ENCODE data around the gene CCDC9. TPM values are rescaled to one million over a fixed set of nuclear protein-coding genes. Genes with fewer than 3 reads are reported as not detected.

Gene CCDC9
- total and polyA plus RNA-seq, 2 experiments from 2014 or later: 14.5 to 15.0 TPM

DNA sequence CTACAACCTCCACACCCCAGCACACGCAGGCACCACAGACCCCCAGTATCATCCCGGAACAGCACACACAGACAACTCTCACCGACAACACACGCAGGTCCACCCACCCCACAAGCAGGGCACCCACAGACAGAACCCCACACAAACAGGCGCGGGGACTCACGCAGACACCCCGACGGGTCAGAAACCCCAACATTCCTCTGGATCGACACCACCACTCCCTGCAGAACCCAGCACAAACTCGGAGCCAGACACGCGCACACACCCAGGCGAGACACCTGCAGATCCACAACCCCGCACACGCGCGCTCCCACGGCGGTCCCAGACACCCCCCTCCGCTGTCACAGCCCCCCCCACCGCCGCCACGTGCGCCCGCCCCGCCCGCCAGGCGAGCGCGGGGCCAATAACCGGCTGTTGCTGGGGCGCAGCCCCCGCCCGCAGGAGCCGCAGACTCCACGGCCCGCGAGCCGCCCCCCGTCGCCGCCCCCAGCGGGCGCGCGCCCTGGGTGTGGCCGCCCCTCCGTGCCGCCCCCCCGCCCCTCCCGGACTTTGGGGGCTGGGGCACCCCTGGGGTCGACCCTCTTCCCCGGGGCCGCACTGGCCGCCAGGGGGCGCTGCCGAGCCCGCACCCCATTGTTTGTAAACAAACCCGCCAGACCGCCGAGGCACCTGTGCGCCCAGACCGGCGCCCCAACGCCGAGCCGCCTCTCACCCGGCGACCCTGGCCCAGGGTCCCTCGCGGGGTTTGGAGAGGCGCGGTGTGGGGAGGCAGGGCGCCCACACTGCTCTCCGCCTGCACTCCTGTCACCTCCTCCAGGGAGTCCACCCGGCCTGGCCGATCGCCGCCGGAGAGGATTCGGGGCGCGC is 26.0 kb upstream of the CCDC9 start:
- DNase-seq (ENCODE audit: low spot score) (peak; percentile 76), ATAC-seq (peak; percentile 1; the same call in 2 of the 3 replicates)
- Mint-ChIP-seq H3K27me3 (ENCODE audit: insufficient read depth, low read depth, poor library complexity) (peaks cover 25% of the 10 kb centered on the region), H3K36me3 (ENCODE audit: low read depth) (peaks cover 5% of the 10 kb centered on the region), H3K4me1 (peaks cover 22% of the 10 kb centered on the region), H3K27ac (no peak overlapping the region), H3K4me3 (peak overlapping the region; percentile 53; the same call in 2 of the 3 replicates), H3K9me3 (peaks cover 1% of the 10 kb centered on the region; the same call in 1 of the 3 replicates)
- Histone ChIP-seq H3F3A (replicated peaks; ENCODE audit: low read depth) (peaks cover 30% of the 10 kb centered on the region), H3K27ac (ENCODE audit: low read depth) (no peak overlapping the region), H3K4me3 (peak overlapping the region; percentile 96), H3K4me2 (peak overlapping the region; percentile 95), H3K27me3 (ENCODE audit: insufficient read depth) (peaks cover 11% of the 10 kb centered on the region), H2AFZ (no peak overlapping the region), H3K79me2 (replicated peaks; ENCODE audit: insufficient read depth) (peaks cover 24% of the 10 kb centered on the region), H4K20me1 (replicated peaks; ENCODE audit: insufficient read depth) (no peaks in the 10 kb centered on the region; the same call in 1 of the 2 replicates), H3K4me1 (ENCODE audit: insufficient read depth) (peaks cover 37% of the 10 kb centered on the region), H3K9me2 (ENCODE audit: insufficient read depth) (no peaks in the 10 kb centered on the region), H3K36me3 (ENCODE audit: insufficient read depth) (no peaks in the 10 kb centered on the region; the same call in 1 of the 2 replicates)
- TF ChIP-seq, protein P1, sequence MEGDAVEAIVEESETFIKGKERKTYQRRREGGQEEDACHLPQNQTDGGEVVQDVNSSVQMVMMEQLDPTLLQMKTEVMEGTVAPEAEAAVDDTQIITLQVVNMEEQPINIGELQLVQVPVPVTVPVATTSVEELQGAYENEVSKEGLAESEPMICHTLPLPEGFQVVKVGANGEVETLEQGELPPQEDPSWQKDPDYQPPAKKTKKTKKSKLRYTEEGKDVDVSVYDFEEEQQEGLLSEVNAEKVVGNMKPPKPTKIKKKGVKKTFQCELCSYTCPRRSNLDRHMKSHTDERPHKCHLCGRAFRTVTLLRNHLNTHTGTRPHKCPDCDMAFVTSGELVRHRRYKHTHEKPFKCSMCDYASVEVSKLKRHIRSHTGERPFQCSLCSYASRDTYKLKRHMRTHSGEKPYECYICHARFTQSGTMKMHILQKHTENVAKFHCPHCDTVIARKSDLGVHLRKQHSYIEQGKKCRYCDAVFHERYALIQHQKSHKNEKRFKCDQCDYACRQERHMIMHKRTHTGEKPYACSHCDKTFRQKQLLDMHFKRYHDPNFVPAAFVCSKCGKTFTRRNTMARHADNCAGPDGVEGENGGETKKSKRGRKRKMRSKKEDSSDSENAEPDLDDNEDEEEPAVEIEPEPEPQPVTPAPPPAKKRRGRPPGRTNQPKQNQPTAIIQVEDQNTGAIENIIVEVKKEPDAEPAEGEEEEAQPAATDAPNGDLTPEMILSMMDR (conservative IDR thresholded peaks at IDR 0.05; ENCODE audit: low read depth in 2 of 2): peak; percentile 57 to 76
- TF ChIP-seq CREB1 (CRISPR knock-in tag; IDR thresholded peaks at IDR 0.05; ENCODE audit: low read depth) (no peak), POLR2AphosphoS5 (IDR thresholded peaks at IDR 0.05; ENCODE audit: low read depth) (0 out of 2 replicates have a peak, but pooled peaks have one; percentile 7)
- TF ChIP-seq, protein P2, sequence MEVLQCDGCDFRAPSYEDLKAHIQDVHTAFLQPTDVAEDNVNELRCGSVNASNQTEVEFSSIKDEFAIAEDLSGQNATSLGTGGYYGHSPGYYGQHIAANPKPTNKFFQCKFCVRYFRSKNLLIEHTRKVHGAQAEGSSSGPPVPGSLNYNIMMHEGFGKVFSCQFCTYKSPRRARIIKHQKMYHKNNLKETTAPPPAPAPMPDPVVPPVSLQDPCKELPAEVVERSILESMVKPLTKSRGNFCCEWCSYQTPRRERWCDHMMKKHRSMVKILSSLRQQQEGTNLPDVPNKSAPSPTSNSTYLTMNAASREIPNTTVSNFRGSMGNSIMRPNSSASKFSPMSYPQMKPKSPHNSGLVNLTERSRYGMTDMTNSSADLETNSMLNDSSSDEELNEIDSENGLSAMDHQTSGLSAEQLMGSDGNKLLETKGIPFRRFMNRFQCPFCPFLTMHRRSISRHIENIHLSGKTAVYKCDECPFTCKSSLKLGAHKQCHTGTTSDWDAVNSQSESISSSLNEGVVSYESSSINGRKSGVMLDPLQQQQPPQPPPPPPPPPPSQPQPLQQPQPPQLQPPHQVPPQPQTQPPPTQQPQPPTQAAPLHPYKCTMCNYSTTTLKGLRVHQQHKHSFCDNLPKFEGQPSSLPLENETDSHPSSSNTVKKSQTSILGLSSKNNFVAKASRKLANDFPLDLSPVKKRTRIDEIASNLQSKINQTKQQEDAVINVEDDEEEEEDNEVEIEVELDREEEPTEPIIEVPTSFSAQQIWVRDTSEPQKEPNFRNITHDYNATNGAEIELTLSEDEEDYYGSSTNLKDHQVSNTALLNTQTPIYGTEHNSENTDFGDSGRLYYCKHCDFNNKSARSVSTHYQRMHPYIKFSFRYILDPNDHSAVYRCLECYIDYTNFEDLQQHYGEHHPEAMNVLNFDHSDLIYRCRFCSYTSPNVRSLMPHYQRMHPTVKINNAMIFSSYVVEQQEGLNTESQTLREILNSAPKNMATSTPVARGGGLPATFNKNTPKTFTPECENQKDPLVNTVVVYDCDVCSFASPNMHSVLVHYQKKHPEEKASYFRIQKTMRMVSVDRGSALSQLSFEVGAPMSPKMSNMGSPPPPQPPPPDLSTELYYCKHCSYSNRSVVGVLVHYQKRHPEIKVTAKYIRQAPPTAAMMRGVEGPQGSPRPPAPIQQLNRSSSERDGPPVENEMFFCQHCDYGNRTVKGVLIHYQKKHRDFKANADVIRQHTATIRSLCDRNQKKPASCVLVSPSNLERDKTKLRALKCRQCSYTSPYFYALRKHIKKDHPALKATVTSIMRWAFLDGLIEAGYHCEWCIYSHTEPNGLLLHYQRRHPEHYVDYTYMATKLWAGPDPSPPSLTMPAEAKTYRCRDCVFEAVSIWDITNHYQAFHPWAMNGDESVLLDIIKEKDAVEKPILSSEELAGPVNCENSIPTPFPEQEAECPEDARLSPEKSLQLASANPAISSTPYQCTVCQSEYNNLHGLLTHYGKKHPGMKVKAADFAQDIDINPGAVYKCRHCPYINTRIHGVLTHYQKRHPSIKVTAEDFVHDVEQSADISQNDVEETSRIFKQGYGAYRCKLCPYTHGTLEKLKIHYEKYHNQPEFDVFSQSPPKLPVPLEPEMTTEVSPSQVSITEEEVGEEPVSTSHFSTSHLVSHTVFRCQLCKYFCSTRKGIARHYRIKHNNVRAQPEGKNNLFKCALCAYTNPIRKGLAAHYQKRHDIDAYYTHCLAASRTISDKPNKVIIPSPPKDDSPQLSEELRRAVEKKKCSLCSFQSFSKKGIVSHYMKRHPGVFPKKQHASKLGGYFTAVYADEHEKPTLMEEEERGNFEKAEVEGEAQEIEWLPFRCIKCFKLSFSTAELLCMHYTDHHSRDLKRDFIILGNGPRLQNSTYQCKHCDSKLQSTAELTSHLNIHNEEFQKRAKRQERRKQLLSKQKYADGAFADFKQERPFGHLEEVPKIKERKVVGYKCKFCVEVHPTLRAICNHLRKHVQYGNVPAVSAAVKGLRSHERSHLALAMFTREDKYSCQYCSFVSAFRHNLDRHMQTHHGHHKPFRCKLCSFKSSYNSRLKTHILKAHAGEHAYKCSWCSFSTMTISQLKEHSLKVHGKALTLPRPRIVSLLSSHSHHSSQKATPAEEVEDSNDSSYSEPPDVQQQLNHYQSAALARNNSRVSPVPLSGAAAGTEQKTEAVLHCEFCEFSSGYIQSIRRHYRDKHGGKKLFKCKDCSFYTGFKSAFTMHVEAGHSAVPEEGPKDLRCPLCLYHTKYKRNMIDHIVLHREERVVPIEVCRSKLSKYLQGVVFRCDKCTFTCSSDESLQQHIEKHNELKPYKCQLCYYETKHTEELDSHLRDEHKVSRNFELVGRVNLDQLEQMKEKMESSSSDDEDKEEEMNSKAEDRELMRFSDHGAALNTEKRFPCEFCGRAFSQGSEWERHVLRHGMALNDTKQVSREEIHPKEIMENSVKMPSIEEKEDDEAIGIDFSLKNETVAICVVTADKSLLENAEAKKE (CRISPR knock-in tag; IDR thresholded peaks at IDR 0.05): no peak

Measured in GM23338 (cell line).